Chondrocyte (in vitro differentiated cells): ENCODE results near the gene CEP131. TPM values are rescaled to one million over a fixed set of nuclear protein-coding genes. Genes with fewer than 3 reads are reported as not detected.

ENCODE experiments used
- DNase-seq: peaks from one replicate; pipeline ENCODE4 v3.0.0; 2021; ENCODE audit warnings: mixed read lengths, low spot score
- H3K27ac Mint-ChIP-seq: one replicate; pipeline ENCODE4 v1.8.0; 2021; ENCODE audit warnings: mild to moderate bottlenecking, moderate library complexity, mixed read lengths; ENCODE audit not compliant: unreplicated experiment
- H3K27me3 Mint-ChIP-seq: 2 replicates; pipeline ENCODE4 v1.8.0; 2021; ENCODE audit warnings: low read depth, mixed read lengths
- H3K36me3 Mint-ChIP-seq: 2 replicates; pipeline ENCODE4 v1.8.0; 2021; ENCODE audit warnings: low read depth, mixed read lengths
- H3K4me1 Mint-ChIP-seq: 2 replicates; pipeline ENCODE4 v1.8.0; 2021; ENCODE audit warnings: low read depth, mild to moderate bottlenecking, mixed read lengths
- H3K4me3 Mint-ChIP-seq: one replicate; pipeline ENCODE4 v1.8.0; 2021; ENCODE audit warnings: mild to moderate bottlenecking, moderate library complexity, mixed read lengths; ENCODE audit not compliant: unreplicated experiment
- H3K9me3 Mint-ChIP-seq: 2 replicates; pipeline ENCODE4 v1.8.0; 2021; ENCODE audit warnings: low read depth, mixed read lengths
- CTCF ChIP-seq: fragments of 200-600 bp; sonication (generic); IDR thresholded peaks from 2 replicates; pipeline ENCODE4 v1.5.0; 2021; ENCODE audit warnings: antibody characterized with exemption, mild to moderate bottlenecking, moderate library complexity
- total RNA-seq: library from RNA; stranded (reverse); gene quantifications from 3 replicates; pipeline ENCODE4 v1.2.1, GENCODE V29; 2021

Gene CEP131
- total RNA-seq, 1 donor from 2014 or later = 8.2 TPM

- H3K4me3 Mint-ChIP-seq = no peak overlapping the region
- no peak for DNase-seq
- no peak overlapping the region for H3K27ac Mint-ChIP-seq
- no peaks in the 10 kb centered on the region for H3K9me3 Mint-ChIP-seq
- H3K4me1 Mint-ChIP-seq = peaks cover 17% of the 10 kb centered on the region
- no peaks in the 10 kb centered on the region for H3K27me3 Mint-ChIP-seq
- peaks cover 3% of the 10 kb centered on the region for H3K36me3 Mint-ChIP-seq
- TF ChIP-seq CTCF = no peak
Observed at GRCh38 chr17:81218991-81219390, 3.8 kb downstream of the CEP131 start.

- no peaks in the 10 kb centered on the region for H3K27me3 Mint-ChIP-seq
- DNase-seq = no peak
- H3K9me3 Mint-ChIP-seq = no peaks in the 10 kb centered on the region
- no peak overlapping the region for H3K4me3 Mint-ChIP-seq
- peaks cover 3% of the 10 kb centered on the region for H3K36me3 Mint-ChIP-seq
- TF ChIP-seq CTCF = no peak
- H3K27ac Mint-ChIP-seq = no peak overlapping the region
- H3K4me1 Mint-ChIP-seq = peaks cover 13% of the 10 kb centered on the region
Observed at GRCh38 chr17:81218459-81218858, 4.3 kb downstream of the CEP131 start.

GRCh38 chr17:81217491-81217890 is 5.3 kb downstream of the CEP131 start:
- peaks cover 11% of the 10 kb centered on the region for H3K4me1 Mint-ChIP-seq
- TF ChIP-seq CTCF = no peak
- no peak for DNase-seq
- H3K9me3 Mint-ChIP-seq = no peaks in the 10 kb centered on the region
- peaks cover 5% of the 10 kb centered on the region for H3K36me3 Mint-ChIP-seq
- H3K4me3 Mint-ChIP-seq = no peak overlapping the region
- no peak overlapping the region for H3K27ac Mint-ChIP-seq
- H3K27me3 Mint-ChIP-seq = no peaks in the 10 kb centered on the region

GRCh38 chr17:81213978-81214377 is 8.8 kb downstream of the CEP131 start:
- no peak overlapping the region for H3K4me3 Mint-ChIP-seq

GRCh38 chr17:81212365-81212764 is 10.4 kb downstream of the CEP131 start:
- H3K27me3 Mint-ChIP-seq = no peaks in the 10 kb centered on the region
- peaks cover 5% of the 10 kb centered on the region for H3K36me3 Mint-ChIP-seq
- peaks cover 11% of the 10 kb centered on the region for H3K4me1 Mint-ChIP-seq
- no peak overlapping the region for H3K27ac Mint-ChIP-seq
- H3K4me3 Mint-ChIP-seq = no peak overlapping the region
- no peaks in the 10 kb centered on the region for H3K9me3 Mint-ChIP-seq
- TF ChIP-seq CTCF = no peak
- DNase-seq = no peak

More at GRCh38 chr17:81213978-81214377, 8.8 kb downstream of the CEP131 start:
- no peak for DNase-seq
- H3K27me3 Mint-ChIP-seq = no peaks in the 10 kb centered on the region
- no peak overlapping the region for H3K27ac Mint-ChIP-seq
- no peaks in the 10 kb centered on the region for H3K9me3 Mint-ChIP-seq
- no peak for TF ChIP-seq CTCF
- H3K4me1 Mint-ChIP-seq = peaks cover 11% of the 10 kb centered on the region
- H3K36me3 Mint-ChIP-seq = peaks cover 5% of the 10 kb centered on the region
